Gastroesophageal sphincter (tissue), 4 donors: ENCODE results near the gene PRDM16. TPM values are rescaled to one million over a fixed set of nuclear protein-coding genes. Genes with fewer than 3 reads are reported as not detected.

Source experiments
- ATAC-seq: fragments of 150-250 bp; one replicate; pipeline ENCODE4 v1.9.1; 2016; ENCODE audit warnings: mild to moderate bottlenecking, moderate library complexity
- H3K27ac ChIP-seq, 4 donors: fragments of 200-600 bp; sonication (generic) in 3 of 4; 1 replicate in 3 of 4; 2 replicates in 1 of 4; pipeline ENCODE4 v1.5.1; 2016 to 2019
- H3K27me3 ChIP-seq: fragments of 200-600 bp; sonication (generic); one replicate; pipeline ENCODE4 v1.5.1; 2019
- H3K36me3 ChIP-seq, 2 donors: fragments of 200-600 bp; sonication (generic); one replicate each; pipeline ENCODE4 v1.5.1; 2019; ENCODE audit warnings: control low read depth in 1 of 2
- H3K4me1 ChIP-seq, 3 donors: fragments of 200-600 bp; sonication (generic); 1 replicate in 2 of 3; 2 replicates in 1 of 3; pipeline ENCODE4 v1.5.1; 2016 to 2019; ENCODE audit warnings: control low read depth in 2 of 3
- H3K4me3 ChIP-seq, 2 donors: fragments of 200-600 bp; sonication (generic); one replicate each; pipeline ENCODE4 v1.5.1; 2019; ENCODE audit warnings: mild to moderate bottlenecking in 1 of 2, moderate library complexity in 1 of 2
- H3K9me3 ChIP-seq, 3 donors: fragments of 200-600 bp; sonication (generic); one replicate each; pipeline ENCODE4 v1.5.1; 2017 to 2019; ENCODE audit warnings: control low read depth in 2 of 3
- CTCF ChIP-seq, 4 experiments: fragments of 200-600 bp in 2 of 4; fragments of 450-650 bp in 2 of 4; sonication (generic) in 1 of 4; IDR thresholded peaks; one replicate each; pipeline ENCODE4 v1.5.1; 2017 to 2019; ENCODE audit warnings: antibody characterized with exemption in 4 of 4, mild to moderate bottlenecking in 2 of 4, moderate library complexity in 2 of 4
- EP300 ChIP-seq: sonication (generic); formaldehyde crosslinking; IDR thresholded peaks from one replicate; pipeline ENCODE4 v1.6.1; 2017; ENCODE audit warnings: antibody characterized with exemption, mild to moderate bottlenecking
- POLR2A ChIP-seq, 2 donors: fragments of 450-650 bp; IDR thresholded peaks; one replicate each; pipeline ENCODE4 v1.6.1; 2017; ENCODE audit warnings: antibody characterized with exemption in 2 of 2, mild to moderate bottlenecking in 2 of 2, moderate library complexity in 1 of 2
- POLR2AphosphoS5 ChIP-seq: sonication (generic); formaldehyde crosslinking; IDR thresholded peaks from one replicate; pipeline ENCODE4 v1.6.1; 2017; ENCODE audit warnings: antibody characterized with exemption
- WGBS, 2 donors: methylation state at CpG; one replicate each; pipeline ENCODE4 v1.1.5; 2018; ENCODE audit warnings: low coverage in 1 of 2; 5-methylcytosine and 5-hydroxymethylcytosine counted together
- total RNA-seq, 4 donors: library from RNA; depleted of rRNA; stranded (reverse); fragments of >200 nt; gene quantifications; one replicate each; pipeline ENCODE4 v1.1.0, GENCODE V29; 2016

The PRDM16 gene
- total RNA-seq, 4 donors from 2014 or later, result 1.1 to 3.4 (median 1.6) TPM

DNA sequence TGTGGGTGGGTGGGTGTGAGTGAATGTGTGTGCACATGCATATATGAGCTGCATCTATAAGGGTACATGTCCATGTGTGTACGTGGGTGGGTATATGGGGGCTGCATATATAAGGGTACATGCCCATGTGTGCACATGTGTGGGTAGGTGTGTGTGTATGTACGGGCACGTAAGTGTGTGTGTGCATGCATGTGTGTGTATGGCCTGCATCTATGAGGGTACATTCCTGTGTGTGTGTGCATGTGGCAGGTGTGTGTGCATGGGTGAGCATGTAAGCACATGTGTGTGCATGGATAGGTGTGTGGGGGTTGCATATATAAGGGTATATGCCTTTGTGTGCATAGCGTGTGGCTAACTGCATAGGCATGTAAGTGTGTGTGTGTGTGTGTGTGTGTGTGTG lies 204.4 kb downstream of the PRDM16 start:
- no peak for ATAC-seq
- TF ChIP-seq POLR2AphosphoS5 (no peak), CTCF (IDR thresholded peaks at IDR 0.05) (no peak), EP300 (no peak), POLR2A (IDR thresholded peaks at IDR 0.05) (no peak)
- WGBS, 2 donors, result 83 to 88% methylated on average over 3 to 4 of the region's 4 CpGs
- Histone ChIP-seq H3K9me3 (no peaks in the 10 kb centered on the region), H3K27ac (no peak overlapping the region), H3K36me3 (no peaks in the 10 kb centered on the region), H3K27me3 (peaks cover 46% of the 10 kb centered on the region), H3K4me3 (no peak overlapping the region), H3K4me1 (no peaks in the 10 kb centered on the region)

GRCh38 chr1:3274972-3275371 lies 206.0 kb downstream of the PRDM16 start:
- Histone ChIP-seq H3K27ac (no peak overlapping the region), H3K4me1 (no peaks in the 10 kb centered on the region), H3K4me3 (no peak overlapping the region), H3K9me3 (no peaks in the 10 kb centered on the region), H3K27me3 (peaks cover 43% of the 10 kb centered on the region), H3K36me3 (no peaks in the 10 kb centered on the region)
- no peak for TF ChIP-seq POLR2AphosphoS5
- no peak for TF ChIP-seq EP300
- no peak for TF ChIP-seq CTCF (IDR thresholded peaks at IDR 0.05)
- no peak for TF ChIP-seq POLR2A (IDR thresholded peaks at IDR 0.05)
- no peak for ATAC-seq
- WGBS, 2 donors, result 88 to 100% methylated on average over 1 to 9 of the region's 12 CpGs

GRCh38 chr1:3275471-3276340 lies 206.7 kb downstream of the PRDM16 start:
- WGBS, 2 donors, result no CpG with 5 or more reads among the region's 37 CpGs
- no peak for ATAC-seq
- no peaks in the 10 kb centered on the region for H3K4me1 ChIP-seq
- peak overlapping the region in 1 of 4 donors; percentile 32 for H3K27ac ChIP-seq
- H3K9me3 ChIP-seq, result no peaks in the 10 kb centered on the region
- H3K27me3 ChIP-seq, result peaks cover 37% of the 10 kb centered on the region
- H3K36me3 ChIP-seq, result no peaks in the 10 kb centered on the region
- H3K4me3 ChIP-seq, result no peak overlapping the region
- TF ChIP-seq POLR2A (IDR thresholded peaks at IDR 0.05) (no peak), EP300 (no peak), CTCF (IDR thresholded peaks at IDR 0.05) (no peak), POLR2AphosphoS5 (no peak)

- H3K27me3 ChIP-seq, result peaks cover 39% of the 10 kb centered on the region
- H3K4me3 ChIP-seq, result no peak overlapping the region
- ATAC-seq, result no peak
Measured at GRCh38 chr1:3276341-3276800, 207.4 kb downstream of the PRDM16 start.

More at GRCh38 chr1:3276341-3276800, 207.4 kb downstream of the PRDM16 start:
- TF ChIP-seq EP300 (no peak), POLR2A (IDR thresholded peaks at IDR 0.05) (no peak), POLR2AphosphoS5 (no peak), CTCF (IDR thresholded peaks at IDR 0.05) (no peak)
- Histone ChIP-seq H3K27ac (no peak overlapping the region), H3K36me3 (no peaks in the 10 kb centered on the region), H3K9me3 (no peaks in the 10 kb centered on the region), H3K4me1 (no peaks in the 10 kb centered on the region)
- WGBS, 2 donors, result 100% methylated on average over 1 of the region's 22 CpGs; no CpG with 5 or more reads in 1 of the 2 donors
